Measurements from ENCODE around the gene TEAD4.

TEAD4 gene

GRCh38 chr12:2980630-2981029, 21.4 kb downstream of the TEAD4 start:
- DNase-seq (ENCODE audit: low read depth) = no peak
- TF ChIP-seq CTCF (conservative IDR thresholded peaks at IDR 0.05; ENCODE audit: low read depth, low read length) = no peak

GRCh38 chr12:2982361-2982760, 23.2 kb downstream of the TEAD4 start:
- no peak for DNase-seq (ENCODE audit: low read depth)
- TF ChIP-seq CTCF (conservative IDR thresholded peaks at IDR 0.05; ENCODE audit: low read depth, low read length) = no peak
- H3K4me3 ChIP-seq (ENCODE audit: low read depth, low read length) = no peak overlapping the region

More at GRCh38 chr12:2980630-2981029, 21.4 kb downstream of the TEAD4 start:
- no peak overlapping the region for H3K4me3 ChIP-seq (ENCODE audit: low read depth, low read length)

- no peak overlapping the region for H3K4me3 ChIP-seq (ENCODE audit: low read depth, low read length)
- DNase-seq (ENCODE audit: low read depth) = no peak
- no peak for TF ChIP-seq CTCF (conservative IDR thresholded peaks at IDR 0.05; ENCODE audit: low read depth, low read length)
Observed at GRCh38 chr12:2984249-2984648, 25.1 kb downstream of the TEAD4 start.

GRCh38 chr12:2984698-2985097, 25.5 kb downstream of the TEAD4 start:
- H3K4me3 ChIP-seq (ENCODE audit: low read depth, low read length) = no peak overlapping the region
- TF ChIP-seq CTCF (conservative IDR thresholded peaks at IDR 0.05; ENCODE audit: low read depth, low read length) = no peak
- DNase-seq (ENCODE audit: low read depth) = no peak

- no peak for DNase-seq (ENCODE audit: low read depth)
- no peak overlapping the region for H3K4me3 ChIP-seq (ENCODE audit: low read depth, low read length)
- TF ChIP-seq CTCF (conservative IDR thresholded peaks at IDR 0.05; ENCODE audit: low read depth, low read length) = no peak
Observed at GRCh38 chr12:2986876-2987275, 27.7 kb downstream of the TEAD4 start.

- DNase-seq (ENCODE audit: low read depth) = no peak
- H3K4me3 ChIP-seq (ENCODE audit: low read depth, low read length) = no peak overlapping the region
- no peak for TF ChIP-seq CTCF (conservative IDR thresholded peaks at IDR 0.05; ENCODE audit: low read depth, low read length)
Observed at GRCh38 chr12:2988494-2988893, 29.3 kb downstream of the TEAD4 start.

- DNase-seq (ENCODE audit: low read depth) = no peak
- TF ChIP-seq CTCF (conservative IDR thresholded peaks at IDR 0.05; ENCODE audit: low read depth, low read length) = no peak
- H3K4me3 ChIP-seq (ENCODE audit: low read depth, low read length) = no peak overlapping the region
Observed at GRCh38 chr12:2992724-2993123, 33.5 kb downstream of the TEAD4 start.

Measured in choroid plexus epithelial cell (primary cell).